Neural cell (in vitro differentiated cells): ENCODE data around the gene SARNP. TPM values are rescaled to one million over a fixed set of nuclear protein-coding genes. Genes with fewer than 3 reads are reported as not detected.

Source experiments
- H2AFZ ChIP-seq: fragments of 200-600, 300-800 bp; sonication (generic), shearing (Covaris generic); 2 replicates; pipeline ENCODE4 v1.6.0; 2014; ENCODE audit warnings: low read depth, mild to moderate bottlenecking, antibody characterized with exemption, low read length, moderate library complexity
- H3F3A ChIP-seq: fragments of 200-600 bp; shearing (Covaris generic); 2 replicates; pipeline ENCODE4 v1.6.1; 2016; ENCODE audit warnings: mild to moderate bottlenecking, moderate library complexity, mixed read lengths, antibody characterized with exemption, low read length; ENCODE audit not compliant: insufficient read depth, poor library complexity, severe bottlenecking
- H3K27ac ChIP-seq: fragments of 200-600, 300-800 bp; sonication (generic), shearing (Covaris generic); 2 replicates; pipeline ENCODE4 v1.5.1; 2014; ENCODE audit warnings: mild to moderate bottlenecking, low read length, moderate library complexity
- H3K27me3 ChIP-seq: fragments of 300-800, 200-600 bp; sonication (generic), shearing (Covaris generic); 2 replicates; pipeline ENCODE4 v1.6.0; 2014; ENCODE audit warnings: mild to moderate bottlenecking, low read depth, low read length, moderate library complexity; ENCODE audit not compliant: insufficient read depth
- H3K36me3 ChIP-seq: fragments of 300-800, 200-600 bp; sonication (generic), shearing (Covaris generic); 2 replicates; pipeline ENCODE4 v1.5.1; 2014; ENCODE audit warnings: mild to moderate bottlenecking, antibody characterized with exemption, low read length, moderate library complexity; ENCODE audit not compliant: insufficient read depth
- H3K4me2 ChIP-seq: fragments of 300-800, 200-600 bp; sonication (generic), shearing (Covaris generic); 2 replicates; pipeline ENCODE4 v1.6.0; 2014; ENCODE audit warnings: mild to moderate bottlenecking, low read length
- H3K4me3 ChIP-seq: fragments of 300-800, 200-600 bp; sonication (generic), shearing (Covaris generic); 2 replicates; pipeline ENCODE4 v1.5.1; 2014; ENCODE audit warnings: mild to moderate bottlenecking, low read length, moderate library complexity
- H3K79me2 ChIP-seq: fragments of 200-600 bp; shearing (Covaris generic); replicated peaks from 2 replicates; pipeline ENCODE4 v1.6.0; 2014; ENCODE audit warnings: mild to moderate bottlenecking, low read length, moderate library complexity; ENCODE audit not compliant: insufficient read depth
- H3K9ac ChIP-seq: fragments of 300-800, 200-600 bp; sonication (generic), shearing (Covaris generic); 2 replicates; pipeline ENCODE4 v1.6.1; 2016; ENCODE audit warnings: mild to moderate bottlenecking, low read length, mixed read lengths
- H3K9me2 ChIP-seq: fragments of 200-600 bp; shearing (Covaris generic); 2 replicates; pipeline ENCODE4 v1.6.1; 2016; ENCODE audit warnings: mild to moderate bottlenecking, low read length, mixed read lengths; ENCODE audit not compliant: insufficient read depth
- H3K9me3 ChIP-seq: fragments of 200-600, 300-800 bp; sonication (generic), shearing (Covaris generic); 2 replicates; pipeline ENCODE4 v1.6.1; 2016; ENCODE audit warnings: mild to moderate bottlenecking, mixed run types, low read length, moderate library complexity, mixed read lengths
- H4K20me1 ChIP-seq: fragments of 200-600 bp; shearing (Covaris generic); 2 replicates; pipeline ENCODE4 v1.6.1; 2016; ENCODE audit warnings: mild to moderate bottlenecking, mixed run types; ENCODE audit not compliant: insufficient read depth
- CTCF ChIP-seq: fragments of 450-650 bp; IDR thresholded peaks from 2 replicates; pipeline ENCODE4 v1.5.1; 2014; ENCODE audit warnings: antibody characterized with exemption, mild to moderate bottlenecking, moderate library complexity; ENCODE audit not compliant: poor library complexity, severe bottlenecking
- EP300 ChIP-seq: fragments of 450-650 bp; conservative IDR thresholded peaks from 2 replicates; pipeline ENCODE4 v1.6.1; 2014; ENCODE audit warnings: antibody characterized with exemption, mild to moderate bottlenecking, moderate library complexity; ENCODE audit not compliant: poor library complexity, severe bottlenecking
- EZH2 ChIP-seq: fragments of 200-600, 300-800 bp; shearing (Covaris generic), sonication (generic); IDR thresholded peaks from 2 replicates; pipeline ENCODE4 v1.6.1; 2014; ENCODE audit warnings: antibody characterized with exemption, low read length, borderline replicate concordance, mild to moderate bottlenecking; ENCODE audit not compliant: insufficient read depth, poor library complexity, severe bottlenecking
- MXI1 ChIP-seq: fragments of 450-650 bp; conservative IDR thresholded peaks from 2 replicates; pipeline ENCODE4 v1.6.1; 2014; ENCODE audit warnings: antibody characterized with exemption, mild to moderate bottlenecking; ENCODE audit not compliant: poor library complexity, severe bottlenecking
- POLR2AphosphoS5 ChIP-seq: IDR thresholded peaks from 2 replicates; pipeline ENCODE4 v1.6.1; 2012
- RAD21 ChIP-seq: fragments of 450-650 bp; conservative IDR thresholded peaks from 2 replicates; pipeline ENCODE4 v1.6.1; 2014; ENCODE audit warnings: antibody characterized with exemption, mild to moderate bottlenecking, moderate library complexity
- REST ChIP-seq: IDR thresholded peaks from 2 replicates; pipeline ENCODE4 v1.6.1; 2012; ENCODE audit warnings: borderline replicate concordance
- SMC3 ChIP-seq: fragments of 450-650 bp; conservative IDR thresholded peaks from 2 replicates; pipeline ENCODE4 v1.6.1; 2014; ENCODE audit warnings: antibody characterized with exemption, mild to moderate bottlenecking, moderate library complexity; ENCODE audit not compliant: poor library complexity
- TAF1 ChIP-seq: IDR thresholded peaks from 2 replicates; pipeline ENCODE4 v1.6.1; 2012; ENCODE audit warnings: low read depth
- polyA plus RNA-seq: library from polyadenylated mRNA; depleted of rRNA; stranded (reverse); fragments of >200 nt; gene quantifications from 2 replicates; pipeline ENCODE4 v1.2.3, GENCODE V29; 2014

SARNP gene
- polyA plus RNA-seq, 1 donor from 2014 or later: 332 TPM

GRCh38 chr12:55827806-55828205 is 10.3 kb upstream of the SARNP start:
- Histone ChIP-seq H3K9me3 (no peaks in the 10 kb centered on the region), H3K27ac (no peak overlapping the region), H3K9me2 (no peaks in the 10 kb centered on the region), H3K4me3 (peak overlapping the region; percentile 100), H3K9ac (no peak overlapping the region), H4K20me1 (no peaks in the 10 kb centered on the region), H3F3A (peaks cover 7% of the 10 kb centered on the region), H3K79me2 (peaks cover 55% of the 10 kb centered on the region), H3K4me2 (peak overlapping the region; percentile 25), H2AFZ (no peak overlapping the region), H3K36me3 (peaks cover 2% of the 10 kb centered on the region), H3K27me3 (no peaks in the 10 kb centered on the region)
- TF ChIP-seq EP300: no peak
- TF ChIP-seq REST: no peak
- TF ChIP-seq SMC3: no peak
- TF ChIP-seq EZH2: no peak

- Histone ChIP-seq H3K27ac (no peak overlapping the region), H3K36me3 (peaks cover 12% of the 10 kb centered on the region), H3K9ac (no peak overlapping the region), H3F3A (no peaks in the 10 kb centered on the region), H2AFZ (no peak overlapping the region), H3K9me3 (no peaks in the 10 kb centered on the region), H4K20me1 (no peaks in the 10 kb centered on the region), H3K4me2 (no peak overlapping the region), H3K9me2 (no peaks in the 10 kb centered on the region), H3K27me3 (no peaks in the 10 kb centered on the region), H3K79me2 (peaks cover 41% of the 10 kb centered on the region), H3K4me3 (peak overlapping the region; percentile 100)
- no peak for TF ChIP-seq EP300
Observed at GRCh38 chr12:55824726-55825125, 7.2 kb upstream of the SARNP start.

- H3K9me2 ChIP-seq: no peaks in the 10 kb centered on the region
- no peaks in the 10 kb centered on the region for H4K20me1 ChIP-seq
- H3K4me2 ChIP-seq: no peak overlapping the region
- no peak overlapping the region for H3K4me3 ChIP-seq
- peaks cover 12% of the 10 kb centered on the region for H3K36me3 ChIP-seq
- H3K27ac ChIP-seq: no peak overlapping the region
- H3K9ac ChIP-seq: no peak overlapping the region
- H2AFZ ChIP-seq: no peak overlapping the region
- no peaks in the 10 kb centered on the region for H3F3A ChIP-seq
- TF ChIP-seq RAD21: no peak
- TF ChIP-seq MXI1: no peak
- no peak for TF ChIP-seq EP300
- TF ChIP-seq SMC3: no peak
- TF ChIP-seq POLR2AphosphoS5: no peak
- no peak for TF ChIP-seq EZH2
- no peak for TF ChIP-seq REST
- no peak for TF ChIP-seq TAF1
- no peak for TF ChIP-seq CTCF
- peaks cover 44% of the 10 kb centered on the region for H3K79me2 ChIP-seq
- no peaks in the 10 kb centered on the region for H3K9me3 ChIP-seq
- no peaks in the 10 kb centered on the region for H3K27me3 ChIP-seq
Observed at GRCh38 chr12:55823419-55823818, 5.9 kb upstream of the SARNP start.
